Ishikawa (cell line): ENCODE data around the gene DDTL.

Experiments used
- CEBPB ChIP-seq: IDR thresholded peaks from 2 replicates; pipeline ENCODE4 v1.6.1; 2012
- CREB1 ChIP-seq: IDR thresholded peaks from 2 replicates; pipeline ENCODE4 v1.6.1; 2012; ENCODE audit warnings: low read depth
- EGR1 ChIP-seq: IDR thresholded peaks from 2 replicates; pipeline ENCODE4 v1.6.1; 2012
- EP300 ChIP-seq: IDR thresholded peaks from 2 replicates; pipeline ENCODE4 v1.6.1; 2012; ENCODE audit warnings: borderline replicate concordance
- FOXM1 ChIP-seq: IDR thresholded peaks from 2 replicates; pipeline ENCODE4 v1.6.1; 2012; ENCODE audit warnings: low read depth, borderline replicate concordance
- MAX ChIP-seq: IDR thresholded peaks from 2 replicates; pipeline ENCODE4 v1.6.1; 2012
- NFIC ChIP-seq: IDR thresholded peaks from 2 replicates; pipeline ENCODE4 v1.6.1; 2012
- RAD21 ChIP-seq: IDR thresholded peaks from 2 replicates; pipeline ENCODE4 v1.6.1; 2012; ENCODE audit warnings: low read depth
- REST ChIP-seq: IDR thresholded peaks from 2 replicates; pipeline ENCODE4 v1.6.1; 2012; ENCODE audit warnings: low read depth, mild to moderate bottlenecking
- TAF1 ChIP-seq: IDR thresholded peaks from 2 replicates; pipeline ENCODE4 v1.6.1; 2012; ENCODE audit warnings: low read depth, mild to moderate bottlenecking
- TCF12 ChIP-seq: IDR thresholded peaks from 2 replicates; pipeline ENCODE4 v1.6.1; 2012; ENCODE audit warnings: low read depth
- TEAD4 ChIP-seq: IDR thresholded peaks from 2 replicates; pipeline ENCODE4 v1.6.1; 2012
- USF1 ChIP-seq: IDR thresholded peaks from 2 replicates; pipeline ENCODE4 v1.6.1; 2012
- YY1 ChIP-seq: IDR thresholded peaks from 2 replicates; pipeline ENCODE4 v1.6.1; 2012; ENCODE audit warnings: low read depth
- ZBTB7A ChIP-seq: IDR thresholded peaks from 2 replicates; pipeline ENCODE4 v1.6.1; 2012; ENCODE audit warnings: low read depth

The DDTL gene

GRCh38 chr22:24001314-24001713, 34.6 kb downstream of the DDTL start:
- no peak for TF ChIP-seq CEBPB

- no peak for TF ChIP-seq CEBPB
- TF ChIP-seq MAX: no peak
- TF ChIP-seq FOXM1: no peak
- TF ChIP-seq CREB1: no peak
- TF ChIP-seq REST: no peak
Measured at GRCh38 chr22:24002272-24002671, 35.6 kb downstream of the DDTL start.

- no peak for TF ChIP-seq CREB1
- TF ChIP-seq YY1: no peak
- TF ChIP-seq EP300: no peak
- no peak for TF ChIP-seq CEBPB
- TF ChIP-seq TCF12: no peak
- no peak for TF ChIP-seq TAF1
- no peak for TF ChIP-seq MAX
- TF ChIP-seq USF1: no peak
- TF ChIP-seq RAD21: no peak
- no peak for TF ChIP-seq NFIC
Measured at GRCh38 chr22:24002851-24003250, 36.2 kb downstream of the DDTL start.

GRCh38 chr22:24003887-24004286, 37.2 kb downstream of the DDTL start:
- TF ChIP-seq USF1 (no peak), CREB1 (no peak), REST (no peak), EP300 (no peak), RAD21 (no peak), TEAD4 (no peak)

GRCh38 chr22:24005201-24005600, 38.5 kb downstream of the DDTL start, which contains the start of gene GSTT4:
GSTT4 (minus strand) TSS chr22:24005453; CDS start chr22:24005356, 97 bp downstream.
- TF ChIP-seq REST: no peak
- no peak for TF ChIP-seq NFIC
- TF ChIP-seq EGR1: no peak
- TF ChIP-seq CREB1: no peak
- TF ChIP-seq MAX: no peak
- TF ChIP-seq RAD21: no peak
- TF ChIP-seq CEBPB: no peak
- no peak for TF ChIP-seq YY1
- TF ChIP-seq EP300: no peak
- no peak for TF ChIP-seq FOXM1
- no peak for TF ChIP-seq TCF12
- TF ChIP-seq TAF1: no peak
- no peak for TF ChIP-seq USF1
- no peak for TF ChIP-seq TEAD4
- no peak for TF ChIP-seq ZBTB7A
